Nucleus accumbens (tissue), 56 donors: ENCODE measurements around the gene CACNA1D.

ENCODE experiments used
- DNase-seq, 56 donors: peaks; one replicate each; lab custom pipeline; 2025; lab: John Stamatoyannopoulos, UW

Gene CACNA1D

GRCh38 chr3:53772562-53772961, 278.2 kb downstream of the CACNA1D start:
- no peak for DNase-seq

GRCh38 chr3:53773021-53773436, 278.6 kb downstream of the CACNA1D start:
- DNase-seq: no peak

- peak in 2 of 56 donors; percentile 14 to 41 for DNase-seq
Observed at GRCh38 chr3:53773611-53774368, 279.4 kb downstream of the CACNA1D start.

GRCh38 chr3:53774414-53774813, 280.0 kb downstream of the CACNA1D start:
- DNase-seq: no peak

GRCh38 chr3:53775018-53775417, 280.6 kb downstream of the CACNA1D start:
- DNase-seq: no peak

GRCh38 chr3:53775834-53776251, 281.4 kb downstream of the CACNA1D start:
- DNase-seq: no peak

GRCh38 chr3:53776494-53777101, 282.2 kb downstream of the CACNA1D start:
- DNase-seq: no peak

- DNase-seq: no peak
Observed at GRCh38 chr3:53777468-53777867, 283.1 kb downstream of the CACNA1D start.

- DNase-seq: no peak
Observed at GRCh38 chr3:53778153-53778552, 283.7 kb downstream of the CACNA1D start.

- DNase-seq: no peak
Observed at GRCh38 chr3:53780171-53780570, 285.8 kb downstream of the CACNA1D start.

- DNase-seq: peak in 13 of 56 donors; percentile 3 to 31 (median 12)
Observed at GRCh38 chr3:53780806-53781205, 286.4 kb downstream of the CACNA1D start.

GRCh38 chr3:53787016-53787415, 292.6 kb downstream of the CACNA1D start:
- DNase-seq: no peak

- DNase-seq: no peak
Observed at GRCh38 chr3:53788038-53788437, 293.6 kb downstream of the CACNA1D start.

- DNase-seq: no peak
Observed at GRCh38 chr3:53789459-53789858, 295.0 kb downstream of the CACNA1D start.

GRCh38 chr3:53790470-53790869, 296.1 kb downstream of the CACNA1D start:
- no peak for DNase-seq

GRCh38 chr3:53791317-53791716, 296.9 kb downstream of the CACNA1D start:
- DNase-seq: no peak

- DNase-seq: no peak
Observed at GRCh38 chr3:53792866-53793265, 298.5 kb downstream of the CACNA1D start.

GRCh38 chr3:53794597-53794996, 300.2 kb downstream of the CACNA1D start:
- DNase-seq: no peak

GRCh38 chr3:53795176-53795575, 300.8 kb downstream of the CACNA1D start:
- DNase-seq: peak in 18 of 56 donors; percentile 7 to 61 (median 35)

- peak in 34 of 56 donors; percentile 11 to 62 (median 30) for DNase-seq
Observed at GRCh38 chr3:53795789-53796560, 301.6 kb downstream of the CACNA1D start.

GRCh38 chr3:53798144-53798543, 303.7 kb downstream of the CACNA1D start:
- DNase-seq: no peak
